ENCODE data around the gene APOBEC3B. TPM values are rescaled to one million over a fixed set of nuclear protein-coding genes. Genes with fewer than 3 reads are reported as not detected.

Gene APOBEC3B
- total and polyA plus RNA-seq, 2 of the 8 experiments (the other 6 are each of a cell fraction or from before 2014, with no cell fraction given) = 14.2 to 74.9 TPM

- TF ChIP-seq CHD7 (IDR thresholded peaks at IDR 0.05; ENCODE audit: insufficient replicate concordance, low read length) (no peak), RFX5 (IDR thresholded peaks at IDR 0.05; ENCODE audit: borderline replicate concordance, low read depth, low read length) (no peak), JUN (IDR thresholded peaks at IDR 0.05; ENCODE audit: low read depth, low read length) (no peak), JUND (IDR thresholded peaks at IDR 0.05; ENCODE audit: low read length) (no peak), SIRT6 (IDR thresholded peaks at IDR 0.05; ENCODE audit: low read length) (no peak), MAX (IDR thresholded peaks at IDR 0.05) (no peak), HDAC2 (IDR thresholded peaks at IDR 0.05; ENCODE audit: borderline replicate concordance in 1 of 2, low read depth in 2 of 2, low read length in 2 of 2) (no peak), NRF1 (IDR thresholded peaks at IDR 0.05; ENCODE audit: low read depth, low read length) (no peak), POLR2AphosphoS5 (IDR thresholded peaks at IDR 0.05; ENCODE audit: low read depth, low read length) (no peak)
Observed at GRCh38 chr22:38957808-38958650, 24.1 kb upstream of the APOBEC3B start (continued).
